Suppressor macrophage treated with lipopolysaccharide for 1 hour (primary cell): ENCODE results near the gene ATP8A2.

Experiments
- DNase-seq, 3 donors: peaks; one replicate each; pipeline ENCODE4 v3.0.0-alpha.2; 2020 to 2022

The ATP8A2 gene

GRCh38 chr13:25689539-25689938, 317.8 kb downstream of the ATP8A2 start:
- DNase-seq: no peak

- no peak for DNase-seq
Observed at GRCh38 chr13:25690582-25690981, 318.8 kb downstream of the ATP8A2 start.

- DNase-seq: no peak
Observed at GRCh38 chr13:25691654-25692053, 319.9 kb downstream of the ATP8A2 start.

GRCh38 chr13:25692099-25692498, 320.3 kb downstream of the ATP8A2 start:
- DNase-seq: no peak

- no peak for DNase-seq
Observed at GRCh38 chr13:25699056-25699455, 327.3 kb downstream of the ATP8A2 start.

- DNase-seq: no peak
Observed at GRCh38 chr13:25699600-25699999, 327.8 kb downstream of the ATP8A2 start.

- no peak for DNase-seq
Observed at GRCh38 chr13:25701304-25701703, 329.5 kb downstream of the ATP8A2 start.

- no peak for DNase-seq
Observed at GRCh38 chr13:25702386-25702785, 330.6 kb downstream of the ATP8A2 start.

- DNase-seq: no peak
Observed at GRCh38 chr13:25707726-25708125, 336.0 kb downstream of the ATP8A2 start.

GRCh38 chr13:25708268-25708667, 336.5 kb downstream of the ATP8A2 start:
- no peak for DNase-seq

GRCh38 chr13:25709088-25709487, 337.3 kb downstream of the ATP8A2 start:
- no peak for DNase-seq

GRCh38 chr13:25715760-25716159, 344.0 kb downstream of the ATP8A2 start:
- DNase-seq: no peak

- no peak for DNase-seq
Observed at GRCh38 chr13:25717666-25718197, 346.0 kb downstream of the ATP8A2 start.

GRCh38 chr13:25719666-25720065, 347.9 kb downstream of the ATP8A2 start:
- DNase-seq: no peak

- DNase-seq: no peak
Observed at GRCh38 chr13:25722893-25723292, 351.1 kb downstream of the ATP8A2 start.

GRCh38 chr13:25725104-25725503, 353.3 kb downstream of the ATP8A2 start:
- no peak for DNase-seq

GRCh38 chr13:25727250-25727649, 355.5 kb downstream of the ATP8A2 start:
- no peak for DNase-seq

GRCh38 chr13:25727810-25728209, 356.0 kb downstream of the ATP8A2 start:
- DNase-seq: no peak

GRCh38 chr13:25729201-25729600, 357.4 kb downstream of the ATP8A2 start:
- no peak for DNase-seq

- no peak for DNase-seq
Observed at GRCh38 chr13:25731037-25731436, 359.3 kb downstream of the ATP8A2 start.

GRCh38 chr13:25731536-25731935, 359.8 kb downstream of the ATP8A2 start:
- no peak for DNase-seq

GRCh38 chr13:25732111-25732865, 360.5 kb downstream of the ATP8A2 start:
- DNase-seq: no peak

- no peak for DNase-seq
Observed at GRCh38 chr13:25733001-25733491, 361.3 kb downstream of the ATP8A2 start.

- no peak for DNase-seq
Observed at GRCh38 chr13:25733696-25734435, 362.1 kb downstream of the ATP8A2 start.
